H7 (cell line): ENCODE results near the gene ZNF132. TPM values are rescaled to one million over a fixed set of nuclear protein-coding genes. Genes with fewer than 3 reads are reported as not detected.

ENCODE experiments used
- DNase-seq: peaks from one replicate; pipeline ENCODE4 v3.0.0; 2012
- H3K27me3 ChIP-seq: 2 replicates; pipeline ENCODE4 v1.6.0; 2011; ENCODE audit warnings: mild to moderate bottlenecking, low read length; ENCODE audit not compliant: control insufficient read depth, insufficient read depth
- H3K36me3 ChIP-seq: replicated peaks from 2 replicates; pipeline ENCODE4 v1.5.1; 2011; ENCODE audit warnings: low read length; ENCODE audit not compliant: control insufficient read depth, insufficient read depth
- H3K4me3 ChIP-seq: 2 replicates; pipeline ENCODE4 v1.5.1; 2011; ENCODE audit warnings: low read depth, mild to moderate bottlenecking, control low read depth, low read length, moderate library complexity; ENCODE audit not compliant: insufficient read depth
- total RNA-seq: library from RNA; depleted of rRNA; stranded (reverse); fragments of >200 nt; shearing (Covaris generic); gene quantifications from 2 replicates; pipeline ENCODE4 v1.2.3, GENCODE V29; 2014; rRNA removed

ZNF132 gene
- total RNA-seq, 1 experiment from 2014 or later: 2.1 TPM

- DNase-seq: no peak
- Histone ChIP-seq H3K27me3 (peaks cover 16% of the 10 kb centered on the region), H3K36me3 (peaks cover 25% of the 10 kb centered on the region), H3K4me3 (no peak overlapping the region)
These were observed 45.1 kb downstream of the ZNF132 start for GRCh38 chr19:58394821-58395219.

- DNase-seq: no peak
- Histone ChIP-seq H3K4me3 (no peak overlapping the region), H3K27me3 (peaks cover 16% of the 10 kb centered on the region), H3K36me3 (peaks cover 26% of the 10 kb centered on the region)
These were observed 46.3 kb downstream of the ZNF132 start for GRCh38 chr19:58393725-58394033.

- Histone ChIP-seq H3K36me3 (peaks cover 30% of the 10 kb centered on the region), H3K27me3 (peaks cover 15% of the 10 kb centered on the region), H3K4me3 (no peak overlapping the region)
- no peak for DNase-seq
These were observed 46.8 kb downstream of the ZNF132 start for GRCh38 chr19:58392945-58393724.

GRCh38 chr19:58388175-58388526 lies 51.8 kb downstream of the ZNF132 start:
- Histone ChIP-seq H3K4me3 (peak overlapping the region; percentile 85), H3K36me3 (peaks cover 23% of the 10 kb centered on the region), H3K27me3 (no peaks in the 10 kb centered on the region)
- no peak for DNase-seq

GRCh38 chr19:58387338-58388174 lies 52.4 kb downstream of the ZNF132 start:
- Histone ChIP-seq H3K27me3 (no peaks in the 10 kb centered on the region), H3K4me3 (peak overlapping the region; percentile 85), H3K36me3 (peaks cover 17% of the 10 kb centered on the region)
- DNase-seq: no peak

GRCh38 chr19:58386576-58387337 lies 53.2 kb downstream of the ZNF132 start, which contains the start of gene RPS5:
Gene RPS5 (plus strand): TSS chr19:58387269. CDS start chr19:58388138, 869 bp downstream.
- peak; percentile 99 for DNase-seq
- Histone ChIP-seq H3K4me3 (peak within 1 kb of the TSS; percentile 85), H3K36me3 (peaks cover 15% of the 10 kb centered on the region), H3K27me3 (no peaks in the 10 kb centered on the region)

GRCh38 chr19:58385891-58386575 lies 53.9 kb downstream of the ZNF132 start:
- DNase-seq: peak; percentile 72
- H3K27me3 ChIP-seq: no peaks in the 10 kb centered on the region
- peaks cover 13% of the 10 kb centered on the region for H3K36me3 ChIP-seq
- H3K4me3 ChIP-seq: peak overlapping the region; percentile 85

- Histone ChIP-seq H3K27me3 (no peaks in the 10 kb centered on the region), H3K36me3 (peaks cover 9% of the 10 kb centered on the region), H3K4me3 (peak overlapping the region; percentile 85; the same call in 1 of the 2 replicates)
- no peak for DNase-seq
These were observed 54.6 kb downstream of the ZNF132 start for GRCh38 chr19:58385313-58385890.

- peaks cover 2% of the 10 kb centered on the region for H3K36me3 ChIP-seq
These were observed 56.9 kb downstream of the ZNF132 start for GRCh38 chr19:58382997-58383603.

More at GRCh38 chr19:58382997-58383603, 56.9 kb downstream of the ZNF132 start:
- Histone ChIP-seq H3K4me3 (no peak overlapping the region), H3K27me3 (no peaks in the 10 kb centered on the region)
- DNase-seq: no peak

Other genes starting within 250 kb of the ZNF132 start
- 31.6 and 35.4 TPM in 2 replicates for gene ZNF544, start 211.2 kb downstream of the ZNF132 start, total RNA-seq
- gene ZNF8, start 161.2 kb downstream of the ZNF132 start, total RNA-seq: 9.4 and 11.9 TPM in 2 replicates
- gene ERVK3-1, start 134.8 kb downstream of the ZNF132 start, total RNA-seq: 21.7 and 24.8 TPM in 2 replicates
- gene ZSCAN22, start 113.2 kb downstream of the ZNF132 start, total RNA-seq: 2.6 and 2.7 TPM in 2 replicates
- 33.8 and 45.5 TPM in 2 replicates for gene A1BG, start 86.7 kb downstream of the ZNF132 start, total RNA-seq
- gene ZNF497, start 77.4 kb downstream of the ZNF132 start, total RNA-seq: 3.0 and 3.2 TPM in 2 replicates
- 4.4 and 7.7 TPM in 2 replicates for gene ZNF837, start 59.1 kb downstream of the ZNF132 start, total RNA-seq
- 2,794 and 2,937 TPM in 2 replicates for gene RPS5, start 52.9 kb downstream of the ZNF132 start, total RNA-seq
- 0.70 TPM in 1 of 2 replicates, not detected in the other for gene RNF225, start 44.5 kb downstream of the ZNF132 start, total RNA-seq
- gene ZNF584, start 31.5 kb downstream of the ZNF132 start, total RNA-seq: 3.7 and 10.2 TPM in 2 replicates
- gene ZNF324B, start 11.5 kb upstream of the ZNF132 start, total RNA-seq: 2.6 and 4.7 TPM in 2 replicates
- gene ZNF324, start 26.9 kb upstream of the ZNF132 start, total RNA-seq: 6.6 and 6.8 TPM in 2 replicates
- 7.4 and 8.4 TPM in 2 replicates for gene ZNF446, start 36.2 kb upstream of the ZNF132 start, total RNA-seq
- gene SLC27A5, start 71.8 kb upstream of the ZNF132 start, total RNA-seq: 19.4 and 23.9 TPM in 2 replicates
- 12.6 and 20.4 TPM in 2 replicates for gene ZBTB45, start 79.7 kb upstream of the ZNF132 start, total RNA-seq
- gene TRIM28, start 103.9 kb upstream of the ZNF132 start, total RNA-seq: 1,648 and 1,979 TPM in 2 replicates
- 85.9 and 96.2 TPM in 2 replicates for gene CHMP2A, start 115.0 kb upstream of the ZNF132 start, total RNA-seq
- 131 and 188 TPM in 2 replicates for gene UBE2M, start 118.5 kb upstream of the ZNF132 start, total RNA-seq
- 11.0 and 12.5 TPM in 2 replicates for gene MZF1, start 133.2 kb upstream of the ZNF132 start, total RNA-seq